GM13976 (cell line): Measurements from ENCODE around the gene SDHB.

Experiments
- DNase-seq: peaks from one replicate; pipeline ENCODE4 v3.0.0; 2012; ENCODE audit warnings: low spot score
- in situ Hi-C: fragments of 300-500 bp; cut with MboI; formaldehyde crosslinking; loops from one replicate; pipeline ENCODE4 v1.12.0; 2022; ENCODE audit warnings: low sequenced_read_pairs, mixed read lengths, inconsistent platforms; ENCODE audit not compliant: unreplicated experiment
- TF ChIP-seq, protein P1 (sequence below): IDR thresholded peaks from 2 replicates; pipeline ENCODE4 v1.5.1; 2012; ENCODE audit warnings: borderline replicate concordance, mild to moderate bottlenecking; ENCODE audit not compliant: insufficient read depth; ENCODE audit errors: extremely low read depth, missing control alignments, control extremely low read depth

Gene SDHB

GRCh38 chr1:17089506-17089905 is 35.7 kb upstream of the SDHB start:
- in situ Hi-C loops: no loop called here
- TF ChIP-seq, protein P1, sequence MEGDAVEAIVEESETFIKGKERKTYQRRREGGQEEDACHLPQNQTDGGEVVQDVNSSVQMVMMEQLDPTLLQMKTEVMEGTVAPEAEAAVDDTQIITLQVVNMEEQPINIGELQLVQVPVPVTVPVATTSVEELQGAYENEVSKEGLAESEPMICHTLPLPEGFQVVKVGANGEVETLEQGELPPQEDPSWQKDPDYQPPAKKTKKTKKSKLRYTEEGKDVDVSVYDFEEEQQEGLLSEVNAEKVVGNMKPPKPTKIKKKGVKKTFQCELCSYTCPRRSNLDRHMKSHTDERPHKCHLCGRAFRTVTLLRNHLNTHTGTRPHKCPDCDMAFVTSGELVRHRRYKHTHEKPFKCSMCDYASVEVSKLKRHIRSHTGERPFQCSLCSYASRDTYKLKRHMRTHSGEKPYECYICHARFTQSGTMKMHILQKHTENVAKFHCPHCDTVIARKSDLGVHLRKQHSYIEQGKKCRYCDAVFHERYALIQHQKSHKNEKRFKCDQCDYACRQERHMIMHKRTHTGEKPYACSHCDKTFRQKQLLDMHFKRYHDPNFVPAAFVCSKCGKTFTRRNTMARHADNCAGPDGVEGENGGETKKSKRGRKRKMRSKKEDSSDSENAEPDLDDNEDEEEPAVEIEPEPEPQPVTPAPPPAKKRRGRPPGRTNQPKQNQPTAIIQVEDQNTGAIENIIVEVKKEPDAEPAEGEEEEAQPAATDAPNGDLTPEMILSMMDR: no peak
- DNase-seq: no peak

DNA sequence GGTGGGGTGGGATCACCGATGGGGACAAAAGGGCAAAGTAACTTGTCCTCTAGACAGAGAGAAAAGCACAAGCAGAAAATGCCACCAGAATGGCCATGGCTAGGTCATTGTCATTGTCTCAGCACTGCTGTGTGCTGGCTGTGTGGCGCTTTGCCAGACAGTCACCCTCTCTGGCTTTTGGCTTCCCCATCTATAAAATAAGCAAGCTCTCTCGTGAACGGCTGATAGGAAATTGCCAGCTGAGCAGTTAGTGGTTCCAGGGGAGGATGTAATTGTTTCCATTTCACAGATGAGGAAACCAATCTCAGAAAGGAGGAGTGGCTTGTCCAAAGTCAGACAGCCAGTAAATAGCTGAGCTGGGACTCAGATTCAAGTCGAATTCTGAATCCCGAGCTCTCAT is 32.9 kb upstream of the SDHB start:
- in situ Hi-C loops: no loop called here
- DNase-seq: no peak
- TF ChIP-seq, protein P1: no peak

- no peak for DNase-seq
- TF ChIP-seq, protein P1: no peak
- in situ Hi-C loops: no loop called here
These were observed 31.0 kb upstream of the SDHB start for GRCh38 chr1:17084787-17085186.

- no peak for DNase-seq
- in situ Hi-C loops: no loop called here
- TF ChIP-seq, protein P1: no peak
These were observed 28.9 kb upstream of the SDHB start for GRCh38 chr1:17082761-17083160.

DNA sequence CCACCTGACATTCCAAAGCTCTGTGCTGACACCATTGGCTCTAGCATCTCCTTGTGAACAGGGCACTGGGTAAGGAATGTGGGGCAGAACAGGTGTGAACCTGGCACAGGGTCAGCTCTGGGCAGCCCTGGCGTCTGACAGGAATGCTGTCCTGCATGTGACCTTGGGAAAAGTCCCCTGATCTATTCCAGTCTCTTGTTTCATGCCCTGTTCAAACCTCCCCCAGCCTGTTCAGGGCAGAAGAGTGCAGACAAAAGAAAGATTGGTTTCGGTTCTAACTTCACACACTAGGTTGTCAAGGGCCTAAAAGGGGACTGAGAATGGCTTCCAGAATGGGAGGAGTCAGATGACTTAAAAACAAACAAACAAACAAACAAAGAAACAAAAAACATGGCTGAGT is 27.6 kb upstream of the SDHB start:
- DNase-seq: no peak
- in situ Hi-C loops: no loop called here
- TF ChIP-seq, protein P1: no peak

DNA sequence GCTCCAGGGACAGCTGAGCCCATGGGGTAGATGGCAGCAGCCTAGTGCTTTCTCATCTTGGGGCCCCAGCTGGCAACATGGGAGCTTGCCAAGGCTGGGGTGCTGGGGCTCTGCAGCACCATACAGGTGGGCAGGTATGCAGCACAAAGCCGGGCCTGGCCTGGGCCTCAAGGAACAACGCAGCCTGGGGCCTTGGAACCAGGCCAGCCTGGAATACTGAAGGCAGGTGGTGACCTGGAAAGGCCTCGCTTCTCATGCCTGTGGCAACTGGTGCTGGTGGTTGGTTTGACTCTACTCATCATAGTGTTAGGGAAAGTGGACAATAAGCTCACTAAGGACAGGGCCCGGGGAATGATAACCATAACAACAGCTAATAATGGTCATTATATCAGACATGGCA is 27.0 kb upstream of the SDHB start:
- in situ Hi-C loops: no loop called here
- no peak for DNase-seq
- TF ChIP-seq, protein P1: no peak
